HG02610 (cell line): ENCODE measurements around the gene UQCC3.
"Not testable (repeated sequence)": the region's sequence is repeated elsewhere in the genome, so short reads cannot be mapped to it uniquely, and the experiment has no call there.

ENCODE experiments used
- ATAC-seq: cut with Tn5 transposase; IDR thresholded peaks from one replicate; pipeline ENCODE4 v1.9.1; 2021; ENCODE audit warnings: mild to moderate bottlenecking, moderate library complexity; ENCODE audit not compliant: unreplicated experiment

UQCC3 gene

GRCh38 chr11:62665599-62666258, 5.7 kb upstream of the UQCC3 start:
- ATAC-seq, result peak; percentile 20

- no peak for ATAC-seq
Measured at GRCh38 chr11:62666259-62666926, 5.1 kb upstream of the UQCC3 start.

- ATAC-seq, result no peak
Measured at GRCh38 chr11:62667460-62667859, 4.0 kb upstream of the UQCC3 start.

GRCh38 chr11:62669420-62670161, 1.9 kb upstream of the UQCC3 start:
- ATAC-seq, result no peak

GRCh38 chr11:62671236-62671607, 251 bp upstream of the UQCC3 start:
- ATAC-seq, result no peak

GRCh38 chr11:62673196-62673525, 1.7 kb downstream of the UQCC3 start:
- ATAC-seq, result no peak

- not testable (repeated sequence) for ATAC-seq
Measured at GRCh38 chr11:62675415-62675814, 3.9 kb downstream of the UQCC3 start.

GRCh38 chr11:62676698-62677097, 5.2 kb downstream of the UQCC3 start:
- ATAC-seq, result no peak

GRCh38 chr11:62677156-62677555, 5.7 kb downstream of the UQCC3 start:
- no peak for ATAC-seq

- no peak for ATAC-seq
Measured at GRCh38 chr11:62677714-62678113, 6.2 kb downstream of the UQCC3 start.

GRCh38 chr11:62678433-62678769, 6.9 kb downstream of the UQCC3 start:
- ATAC-seq, result no peak

GRCh38 chr11:62678770-62679696, 7.6 kb downstream of the UQCC3 start, which contains the start of gene UBXN1:
TSS of gene UBXN1 (minus strand) at chr11:62679073. CDS start at chr11:62678923, 150 bp downstream.
- peak; percentile 65 for ATAC-seq

- no peak for ATAC-seq
Measured at GRCh38 chr11:62680825-62681240, 9.4 kb downstream of the UQCC3 start.

- ATAC-seq, result no peak
Measured at GRCh38 chr11:62682518-62682917, 11.0 kb downstream of the UQCC3 start.

- no peak for ATAC-seq
Measured at GRCh38 chr11:62687508-62688396, 16.3 kb downstream of the UQCC3 start.

- ATAC-seq, result no peak
Measured at GRCh38 chr11:62688491-62688890, 17.0 kb downstream of the UQCC3 start.

GRCh38 chr11:62689421-62690183, 18.1 kb downstream of the UQCC3 start, which contains the start of gene LRRN4CL:
TSS of gene LRRN4CL (minus strand) at chr11:62689530. CDS start at chr11:62688508, 1,022 bp downstream.
- no peak for ATAC-seq

GRCh38 chr11:62693624-62694023, 22.2 kb downstream of the UQCC3 start:
- ATAC-seq, result not testable (repeated sequence)
